Mucosa of gallbladder (tissue), 1 donor: Measurements from ENCODE around the gene UNC5B. TPM values are rescaled to one million over a fixed set of nuclear protein-coding genes. Genes with fewer than 3 reads are reported as not detected.
"Not testable (repeated sequence)": the region's sequence is repeated elsewhere in the genome, so short reads cannot be mapped to it uniquely, and the experiment has no call there.

Experiments used
- DNase-seq: peaks from one replicate; pipeline ENCODE4 v3.0.0-alpha.2; 2020; ENCODE audit warnings: low spot score
- total RNA-seq: library from RNA; stranded (reverse); gene quantifications from one replicate; pipeline ENCODE4 v1.2.1, GENCODE V29; 2021
- donor health status: DM: no; HTN: no; CAD: no.

UNC5B gene
- total RNA-seq, 1 donor from 2014 or later, result 115 TPM

DNA sequence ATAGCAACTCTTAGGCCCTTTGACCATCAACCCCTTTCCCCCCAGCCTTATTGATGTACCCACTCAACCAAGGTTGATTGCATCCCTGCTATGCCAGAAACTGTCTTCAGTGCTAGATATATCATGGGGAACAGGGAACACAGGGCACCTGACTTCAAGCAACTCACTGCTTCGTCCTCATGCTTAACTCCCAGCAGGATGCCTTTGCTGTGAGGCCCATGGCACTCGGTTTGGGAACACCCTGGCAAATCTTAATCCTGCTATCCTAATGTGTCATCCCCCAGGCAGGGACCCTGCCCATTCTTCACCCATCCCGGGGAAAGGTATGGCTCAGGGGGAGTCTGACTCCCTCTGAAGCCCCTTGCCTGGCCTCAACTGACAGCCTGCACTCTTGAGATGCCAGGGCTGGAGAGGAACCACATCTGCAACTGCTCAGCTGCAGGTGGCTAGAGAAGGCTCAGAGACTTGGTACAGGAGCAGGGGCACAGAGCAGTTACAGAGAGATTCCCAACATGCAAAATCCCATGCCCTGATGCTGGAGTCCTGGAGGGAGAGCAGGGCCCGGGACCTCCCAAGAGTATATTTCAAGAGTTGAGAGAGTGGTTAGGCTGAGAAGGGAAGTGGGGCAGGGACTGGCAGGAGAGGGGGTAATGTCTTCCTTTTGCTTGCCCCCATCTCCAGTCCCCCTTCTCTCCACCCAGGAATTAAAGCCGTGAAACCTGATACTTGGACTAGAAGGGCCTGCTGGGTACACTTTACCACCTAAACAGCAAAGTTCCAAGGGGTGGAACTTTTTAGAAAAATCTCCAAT is 2.4 kb upstream of the UNC5B start:
- DNase-seq, result no peak

DNA sequence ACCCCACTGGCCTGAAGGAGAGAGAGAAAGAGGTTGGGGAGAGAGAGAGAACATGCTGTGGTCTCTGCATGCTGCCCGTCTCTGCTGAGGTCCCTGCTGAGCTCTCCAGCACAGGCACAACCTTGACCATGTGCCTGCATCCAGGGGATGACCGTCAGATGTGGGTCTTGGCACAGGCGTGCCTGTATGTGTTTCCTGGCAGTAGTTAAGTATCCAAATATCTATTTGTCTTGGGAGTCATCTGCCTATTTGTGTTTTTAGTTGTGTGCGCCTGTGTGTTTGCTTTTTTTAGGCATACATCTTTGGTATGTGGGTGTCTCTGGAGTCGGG is 1.9 kb upstream of the UNC5B start:
- no peak for DNase-seq

DNA sequence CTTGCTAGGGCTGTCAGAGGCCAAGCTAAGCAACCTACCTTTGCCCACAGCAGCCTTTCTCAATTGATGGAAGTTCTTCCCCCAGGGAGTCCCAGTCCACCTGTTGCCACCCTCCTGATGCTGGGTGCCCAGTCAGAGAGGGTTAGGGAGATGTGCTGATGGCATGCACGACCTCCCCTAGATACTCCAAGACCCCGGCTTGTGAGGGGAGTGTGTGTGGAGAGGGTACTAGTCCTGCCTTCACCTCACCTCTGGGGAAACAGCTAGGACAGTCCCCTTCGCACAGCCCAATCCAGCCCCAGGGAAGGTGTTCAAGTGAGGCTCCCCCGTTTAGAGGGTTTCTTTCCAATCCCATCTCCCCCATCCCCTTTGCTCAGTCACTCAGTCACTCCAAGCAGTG is 1.3 kb upstream of the UNC5B start:
- DNase-seq, result no peak

DNA sequence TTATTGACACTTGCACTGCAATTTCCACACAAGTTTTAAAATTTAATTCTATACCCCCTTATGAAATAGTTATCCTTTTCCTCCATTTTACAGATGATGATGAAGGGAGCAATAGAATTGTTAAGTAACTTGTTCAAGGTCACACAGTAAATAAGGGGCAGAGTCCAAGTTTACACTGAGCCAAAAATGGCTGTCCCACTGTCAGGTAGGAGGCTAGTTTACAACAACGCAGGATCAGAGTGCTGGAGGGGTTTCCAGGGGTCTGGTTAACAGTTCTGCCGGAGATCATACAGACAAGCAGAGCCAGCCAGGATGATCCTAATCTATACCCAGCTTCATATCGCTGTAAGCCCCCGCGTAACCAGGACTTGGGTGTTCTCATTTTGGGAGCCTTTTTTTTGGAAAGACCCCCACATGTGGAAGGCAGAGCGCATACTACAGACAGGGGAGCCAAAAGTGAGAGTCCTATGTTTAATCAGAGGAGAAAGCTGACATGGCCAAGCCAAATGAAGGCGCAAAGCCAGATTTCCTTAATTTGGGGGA is 524 bp upstream of the UNC5B start:
- DNase-seq, result no peak

DNA sequence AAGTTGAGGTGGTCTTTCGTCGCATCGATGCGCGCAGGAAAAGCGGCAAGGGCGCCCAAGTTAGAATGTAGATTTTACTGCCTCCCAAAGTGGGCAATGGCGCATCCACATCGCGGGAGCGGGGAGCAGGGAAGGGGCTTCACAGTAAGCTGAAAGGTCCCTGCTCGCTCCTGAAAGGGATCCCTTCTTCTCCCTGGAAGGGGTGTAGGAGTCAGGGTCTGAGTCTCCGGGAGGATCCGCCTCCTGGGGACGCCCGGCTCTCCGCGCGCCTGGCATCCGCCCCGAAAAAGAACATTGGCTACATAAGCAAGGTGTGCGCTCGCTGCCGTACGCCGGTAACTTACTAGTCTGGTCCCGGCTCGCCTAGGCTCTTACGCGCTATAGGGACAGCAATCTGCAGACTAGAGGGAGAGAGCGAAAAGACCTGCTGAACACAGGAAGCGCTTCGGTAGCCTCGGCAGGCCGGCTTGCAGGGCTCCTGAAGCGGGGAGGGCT is 804 bp downstream of the UNC5B start:
- peak; percentile 69 for DNase-seq

DNA sequence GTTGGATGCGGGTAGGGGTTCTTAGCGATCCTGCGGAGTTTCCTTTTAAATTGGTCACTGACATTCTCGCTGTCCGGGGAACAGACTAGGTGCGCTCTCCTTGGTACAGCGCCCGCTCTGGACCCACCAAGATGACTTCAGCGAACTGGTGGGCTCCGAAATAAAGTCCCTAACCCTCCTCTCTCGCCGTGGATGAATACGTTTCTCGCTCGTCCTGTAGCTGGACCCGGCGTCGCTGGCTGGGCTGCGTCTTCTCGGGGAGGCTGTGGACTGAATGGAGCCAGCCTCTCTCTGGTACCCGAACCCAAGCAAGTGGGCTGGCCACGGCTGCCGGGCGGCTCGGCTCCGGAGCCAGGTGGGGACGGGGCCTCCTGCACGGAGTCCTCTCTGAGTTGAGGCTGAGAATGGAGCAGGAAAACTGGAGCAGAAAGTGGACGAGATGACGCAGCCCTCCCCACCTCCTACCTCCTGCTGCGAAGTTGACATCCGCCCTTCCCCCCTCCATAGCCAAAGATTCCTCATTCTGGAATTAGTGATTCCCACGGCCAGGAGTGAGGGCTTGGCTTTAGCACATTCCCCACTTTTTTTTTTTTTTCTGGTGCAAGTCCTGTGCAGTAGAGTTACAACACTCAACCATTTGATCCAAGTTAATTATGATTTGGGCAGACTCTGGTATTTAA is 1.5 kb downstream of the UNC5B start:
- DNase-seq, result peak; percentile 63

DNA sequence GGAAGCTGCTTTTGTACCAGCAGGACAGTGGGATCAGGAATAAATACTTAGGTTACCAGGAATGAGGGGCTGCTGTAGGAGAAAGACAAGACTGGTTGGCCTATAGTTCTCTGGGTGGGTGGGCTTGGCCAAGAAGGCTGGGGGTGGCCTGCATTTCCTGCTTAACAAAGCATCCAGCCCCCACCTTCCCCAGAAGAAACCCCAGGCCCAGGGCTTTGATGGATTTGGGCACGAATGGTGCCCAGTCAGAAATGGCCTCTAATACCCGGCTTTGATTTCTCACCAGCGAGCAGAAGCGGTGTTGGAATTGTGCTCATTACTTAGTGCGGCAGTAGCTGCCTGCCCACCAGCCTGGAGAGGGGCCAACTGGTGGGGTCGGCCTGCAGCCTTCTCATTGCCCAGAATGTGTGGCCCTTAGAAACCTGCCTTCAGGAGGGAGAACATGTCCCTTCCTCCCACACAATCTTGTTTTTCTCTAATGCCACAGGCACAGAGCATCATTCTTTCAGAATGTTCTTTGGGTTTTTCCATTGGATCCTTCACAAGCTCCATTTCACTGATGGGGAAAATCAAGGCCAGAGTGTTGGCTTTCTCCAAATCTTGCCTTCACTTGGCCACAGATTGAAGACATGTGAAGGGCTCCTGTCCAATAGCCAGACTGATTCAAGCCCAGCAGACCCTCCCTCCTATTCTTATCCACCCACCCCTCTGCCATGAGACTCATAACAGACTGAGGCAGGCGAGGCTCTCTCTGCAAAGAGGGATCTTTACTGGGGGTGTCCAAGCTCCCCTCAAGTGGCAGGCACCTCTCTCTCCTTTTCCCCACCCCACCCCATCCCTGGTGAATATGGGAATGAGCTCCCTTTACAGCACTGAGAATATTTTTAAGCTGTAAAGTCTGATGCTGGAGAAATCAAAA is 2.5 kb downstream of the UNC5B start:
- no peak for DNase-seq

DNA sequence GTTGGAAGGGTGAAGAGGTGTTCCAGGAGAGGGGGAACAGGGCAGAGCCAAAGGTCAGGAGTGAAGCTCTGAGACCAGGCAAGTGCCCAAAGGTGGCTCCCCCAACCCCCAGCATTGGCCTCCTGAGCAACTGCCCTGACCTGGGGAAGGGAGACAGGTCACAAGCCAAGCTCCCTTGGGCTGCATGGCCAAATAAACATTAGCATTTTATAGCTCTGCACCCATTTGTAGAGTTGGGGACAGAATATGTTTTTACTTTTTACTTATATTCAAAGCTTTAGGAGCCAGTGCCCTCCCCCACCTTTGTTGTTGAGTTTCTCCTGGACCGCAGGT is 4.0 kb downstream of the UNC5B start:
- no peak for DNase-seq

DNA sequence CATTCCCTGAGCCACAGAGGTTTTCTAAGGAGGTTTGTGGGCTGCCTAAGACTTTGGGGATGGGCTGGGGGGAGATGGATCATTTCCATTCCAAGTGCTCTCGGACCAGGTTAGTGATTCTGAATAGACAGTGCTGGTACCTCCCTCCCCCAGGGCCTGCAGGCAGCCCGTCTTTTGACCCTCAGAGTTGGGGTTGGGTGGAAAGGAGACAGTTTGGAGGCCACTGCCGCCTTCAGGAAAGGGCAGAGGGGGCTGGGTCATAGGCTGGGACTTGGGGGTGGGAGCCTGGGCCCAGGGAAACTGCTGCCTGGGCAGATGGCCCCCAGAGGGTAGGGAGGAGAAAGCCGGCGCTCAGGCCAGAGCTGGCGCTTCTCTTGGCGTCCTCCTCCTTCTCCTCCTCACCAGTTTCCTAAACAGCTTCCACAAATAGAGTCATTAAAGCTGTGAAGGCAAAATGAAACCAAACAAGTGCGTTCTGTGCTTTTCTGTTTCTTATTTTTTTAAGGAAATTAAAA is 4.4 kb downstream of the UNC5B start:
- DNase-seq, result no peak

DNA sequence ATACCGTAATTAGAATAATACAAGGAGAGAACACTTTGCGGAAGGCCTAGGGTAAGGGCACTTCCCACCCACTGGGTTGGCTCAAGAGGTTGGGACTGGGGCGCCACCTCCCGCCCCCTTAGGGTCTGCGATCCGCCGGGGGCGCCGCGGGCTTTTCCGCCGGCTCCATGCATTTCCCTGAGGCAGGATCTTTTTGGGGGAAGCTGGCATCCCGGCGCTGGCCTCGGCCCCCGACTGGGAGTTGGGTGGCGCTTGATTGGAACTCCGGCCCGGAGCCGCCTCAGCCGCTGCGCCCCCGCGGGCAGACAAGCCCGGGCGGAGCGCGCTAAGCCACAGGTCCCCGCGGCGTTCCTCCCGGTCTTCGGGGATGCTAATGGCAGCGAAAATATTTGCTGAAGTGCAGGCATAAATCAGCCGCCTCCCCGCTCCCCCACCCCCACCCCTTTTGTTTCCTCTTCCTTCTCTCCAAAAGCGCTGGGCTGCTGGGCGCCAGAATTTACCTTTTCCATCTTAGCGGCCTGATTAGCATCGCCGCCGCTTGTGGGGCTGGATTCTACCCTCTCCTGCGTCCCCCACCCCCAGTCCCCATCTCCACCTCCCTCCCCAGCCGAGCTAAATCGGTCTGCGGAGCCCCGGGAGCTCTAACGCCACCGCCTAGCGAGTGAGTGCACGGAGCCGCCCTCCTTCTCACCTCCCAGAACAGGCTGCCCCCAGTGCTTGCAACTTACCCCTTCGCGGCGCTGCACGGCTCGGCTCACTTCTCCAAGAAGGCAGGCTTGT is 5.1 kb downstream of the UNC5B start:
- DNase-seq, result no peak

DNA sequence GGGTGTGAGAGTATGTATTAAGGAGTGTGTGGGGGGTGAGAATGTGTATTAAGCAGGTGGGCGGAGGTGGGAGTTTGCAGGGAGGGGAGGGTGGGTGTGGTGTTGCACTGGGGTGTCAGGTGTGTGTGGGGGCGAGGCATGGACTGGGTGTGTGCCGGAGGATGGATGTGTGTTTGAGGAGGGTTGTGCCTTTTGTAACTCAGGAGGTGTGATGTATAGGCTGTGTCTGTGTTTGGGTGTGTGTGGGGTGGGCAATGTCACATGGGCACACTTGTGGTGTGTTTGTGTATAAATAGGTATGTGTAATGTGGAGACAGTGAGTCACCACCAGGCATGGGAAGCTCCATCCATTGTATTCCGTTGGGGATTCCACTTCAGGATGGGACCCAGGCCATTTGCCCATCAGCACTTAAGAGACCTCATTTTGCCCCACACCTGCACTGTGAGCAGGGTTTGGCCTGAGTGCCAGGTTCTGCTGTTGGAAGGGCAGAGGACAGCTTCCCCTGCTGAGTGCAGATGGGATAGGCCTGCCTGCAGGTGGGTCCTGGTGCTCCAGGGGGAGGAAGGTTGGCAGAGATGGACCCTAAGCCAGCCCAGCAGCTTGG is 5.8 kb downstream of the UNC5B start:
- no peak for DNase-seq

DNA sequence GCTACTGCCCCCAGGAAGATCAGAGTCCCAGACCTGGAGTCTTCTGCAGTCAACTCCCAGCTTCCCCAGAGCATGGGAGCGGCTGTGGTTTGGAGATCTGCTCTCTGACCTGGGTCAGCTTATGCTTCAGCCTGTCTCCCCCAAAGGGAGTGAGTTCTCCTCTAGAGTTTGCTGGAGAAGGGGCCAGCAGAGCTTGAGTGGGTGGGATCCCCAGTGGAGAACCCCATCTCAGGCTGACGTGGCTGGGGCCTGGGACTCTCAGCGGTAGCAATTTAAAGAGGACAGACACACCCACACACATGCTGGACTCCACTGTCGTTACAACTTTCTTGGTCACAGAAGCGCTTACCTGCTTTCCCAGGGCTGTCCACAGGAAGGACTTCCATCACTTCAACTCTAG is 6.3 kb downstream of the UNC5B start:
- no peak for DNase-seq

DNA sequence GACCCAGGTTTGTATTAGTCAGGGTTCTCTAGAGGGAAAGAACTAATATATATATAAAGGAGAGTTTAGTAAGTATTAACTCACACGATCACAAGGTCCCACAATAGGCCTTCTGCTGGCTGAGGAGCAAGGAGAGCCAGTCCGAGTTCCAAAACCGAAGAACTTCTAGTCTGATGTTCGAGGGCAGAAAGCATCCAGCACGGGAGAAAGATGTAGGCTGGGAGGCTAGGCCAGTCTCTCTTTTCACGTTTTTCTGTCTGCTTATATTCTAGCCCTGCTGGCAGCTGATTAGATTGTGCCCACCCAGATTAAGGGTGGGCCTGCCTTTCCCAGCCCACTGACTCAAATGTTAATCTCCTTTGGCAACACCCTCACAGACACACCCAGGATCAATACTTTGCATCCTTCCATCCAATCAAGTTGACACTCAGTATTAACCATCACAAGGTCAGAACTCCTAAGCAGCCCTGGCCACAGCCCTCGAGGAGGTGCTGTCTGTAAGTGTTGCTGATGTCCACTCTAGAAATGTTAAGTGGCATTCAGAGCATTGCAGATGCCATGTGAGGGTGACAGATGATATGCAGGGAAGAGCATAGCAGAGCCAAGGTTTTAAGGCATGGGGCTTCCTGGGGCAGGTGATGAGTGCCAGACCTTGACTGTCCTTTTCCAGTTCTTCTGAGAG is 7.0 kb downstream of the UNC5B start:
- not testable (repeated sequence) for DNase-seq

DNA sequence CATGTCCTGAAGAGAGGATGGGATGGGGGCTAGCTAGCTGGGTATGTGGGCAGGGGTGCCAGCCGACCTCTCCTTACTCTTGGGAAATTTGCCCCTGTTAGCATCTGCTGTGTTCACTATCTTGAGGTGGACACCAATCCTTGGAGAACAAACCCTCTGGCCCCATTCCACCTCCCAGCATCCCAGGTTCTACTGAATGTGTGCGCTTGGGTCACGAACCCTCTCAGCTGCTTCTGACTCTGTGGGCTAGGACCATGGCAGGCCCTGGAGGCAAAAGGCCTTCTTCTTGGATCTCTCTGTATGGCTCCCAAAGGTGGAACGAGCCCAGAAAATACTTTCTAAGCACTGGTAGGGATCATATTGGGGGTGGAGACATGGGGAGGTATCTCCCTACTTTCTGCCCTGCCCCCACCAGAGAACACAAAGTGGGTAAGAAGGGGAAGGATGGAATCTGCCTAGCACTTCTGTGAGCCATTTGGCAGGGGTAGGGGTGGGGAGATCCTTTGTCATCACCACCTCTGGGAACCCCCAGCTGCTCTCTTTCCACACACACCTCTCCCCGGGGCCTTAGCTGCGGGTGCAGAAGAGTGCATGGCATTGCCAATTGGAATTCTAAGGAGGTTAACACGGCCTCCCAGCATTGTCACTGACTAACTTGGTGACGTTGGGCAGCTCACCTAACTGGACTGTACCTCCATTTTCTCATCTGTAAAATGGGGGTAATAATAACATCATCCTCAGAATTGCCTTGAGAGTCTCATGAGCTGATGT is 7.7 kb downstream of the UNC5B start:
- no peak for DNase-seq

DNA sequence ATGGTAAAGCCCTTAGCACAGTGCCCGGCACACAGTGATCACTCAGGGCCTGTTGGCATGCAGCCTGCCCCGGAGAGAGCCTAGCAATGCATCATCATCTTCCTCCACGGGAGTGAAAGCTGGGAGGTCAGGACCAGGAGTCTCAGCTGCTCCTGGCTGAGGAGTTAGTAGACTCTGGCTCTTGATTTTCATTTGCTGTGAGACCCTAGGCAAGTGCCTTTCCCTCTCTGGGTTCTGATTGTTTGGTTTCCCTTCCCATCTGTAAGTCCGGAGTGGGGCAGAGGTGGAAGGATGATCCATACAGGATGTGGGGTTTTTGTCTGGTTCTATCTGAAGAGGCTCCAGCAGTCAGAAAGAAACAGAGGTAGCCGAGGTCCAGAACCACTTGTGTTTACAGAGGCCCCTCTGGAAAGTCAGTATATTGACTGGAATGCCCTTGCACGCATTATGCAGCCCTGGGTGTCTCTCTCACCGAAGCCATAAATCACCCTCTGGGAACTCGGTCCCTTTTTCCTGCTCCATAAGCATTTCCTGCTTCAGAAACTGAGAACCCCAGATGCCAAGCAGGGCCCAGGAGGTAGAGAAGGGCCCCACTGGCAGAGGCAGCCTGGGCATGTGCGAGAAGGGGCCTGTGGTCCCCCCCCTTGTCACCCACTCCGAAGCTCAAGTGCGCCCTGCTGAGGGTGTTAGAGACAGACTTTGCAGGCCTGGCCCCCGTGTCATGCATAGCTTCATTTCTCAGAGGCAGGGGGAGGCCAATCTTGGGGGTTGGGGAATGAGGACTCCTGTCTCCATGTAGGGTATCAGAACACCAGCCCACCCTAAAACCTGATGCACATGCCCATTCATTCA is 8.5 kb downstream of the UNC5B start:
- no peak for DNase-seq

DNA sequence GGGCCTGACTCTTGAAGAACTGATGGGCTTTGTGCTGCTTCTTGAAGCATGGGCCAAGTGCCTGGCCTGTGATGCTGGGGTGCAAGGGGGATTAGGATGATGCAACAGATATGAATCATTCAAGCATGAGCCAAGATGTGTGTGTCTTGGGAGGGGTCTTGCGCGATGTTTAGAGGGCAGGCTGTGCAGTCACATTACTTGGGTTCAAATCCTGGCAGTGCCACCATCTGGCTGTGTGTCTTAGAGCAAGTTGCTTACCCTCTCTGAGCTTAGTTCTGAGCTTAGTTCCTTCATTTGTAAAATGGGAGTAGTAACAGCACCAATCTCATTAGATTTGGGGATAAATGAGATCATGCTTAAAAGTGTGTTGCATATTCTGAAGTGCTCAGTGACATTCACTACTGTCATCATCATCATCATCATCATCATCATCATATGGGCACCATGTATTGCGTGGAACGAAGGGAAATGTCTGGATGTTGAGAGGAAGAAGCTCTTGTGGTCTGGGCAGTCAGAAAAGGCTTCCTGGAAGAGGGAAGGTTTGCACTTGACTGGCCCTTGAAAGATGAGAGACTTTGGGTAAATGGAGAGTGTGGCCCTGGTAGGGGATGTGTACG is 9.3 kb downstream of the UNC5B start:
- no peak for DNase-seq

DNA sequence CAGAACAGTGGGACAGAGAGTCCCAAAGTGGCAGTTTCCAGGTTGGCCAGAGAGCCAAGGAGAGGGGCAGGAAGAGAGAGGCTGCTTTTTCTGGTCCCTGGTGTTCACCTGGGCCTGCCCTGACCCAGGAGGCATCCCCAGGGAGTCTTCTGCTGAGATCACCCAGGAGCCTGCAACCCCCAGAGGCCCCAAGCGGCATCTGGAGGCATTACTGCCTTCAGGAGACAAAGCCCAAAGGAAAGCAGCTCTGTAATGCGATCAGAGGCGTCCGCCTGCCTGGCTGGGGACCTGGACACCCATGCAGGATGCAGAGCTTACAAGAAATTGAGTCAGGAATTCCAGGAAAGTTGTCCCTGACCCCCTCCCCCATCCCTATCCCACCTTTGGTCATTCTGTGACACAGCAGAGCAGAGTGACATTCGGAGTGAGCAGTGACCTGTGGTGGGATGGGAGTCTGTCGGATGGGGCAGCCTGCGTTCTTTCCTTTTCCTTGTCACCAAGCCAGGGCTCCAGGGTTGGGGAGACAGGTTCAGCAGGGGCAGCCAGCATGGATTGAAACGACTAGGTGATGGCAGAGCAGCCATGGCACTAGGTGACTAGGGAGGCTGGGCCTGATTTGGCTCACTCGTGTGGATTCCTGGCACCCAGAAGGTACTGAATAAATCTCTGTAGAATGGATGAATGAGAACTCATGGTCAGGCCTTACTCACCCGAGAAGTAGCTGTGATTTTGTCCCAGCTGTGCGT is 10.4 kb downstream of the UNC5B start:
- DNase-seq, result no peak
